GM18526 (cell line): Measurements from ENCODE around the gene PBX1.

Experiments used
- POLR2A ChIP-seq: IDR thresholded peaks from 3 replicates; pipeline ENCODE4 v1.6.1; 2011; ENCODE audit not compliant: insufficient read length; ENCODE audit errors: extremely low read depth

The PBX1 gene

DNA sequence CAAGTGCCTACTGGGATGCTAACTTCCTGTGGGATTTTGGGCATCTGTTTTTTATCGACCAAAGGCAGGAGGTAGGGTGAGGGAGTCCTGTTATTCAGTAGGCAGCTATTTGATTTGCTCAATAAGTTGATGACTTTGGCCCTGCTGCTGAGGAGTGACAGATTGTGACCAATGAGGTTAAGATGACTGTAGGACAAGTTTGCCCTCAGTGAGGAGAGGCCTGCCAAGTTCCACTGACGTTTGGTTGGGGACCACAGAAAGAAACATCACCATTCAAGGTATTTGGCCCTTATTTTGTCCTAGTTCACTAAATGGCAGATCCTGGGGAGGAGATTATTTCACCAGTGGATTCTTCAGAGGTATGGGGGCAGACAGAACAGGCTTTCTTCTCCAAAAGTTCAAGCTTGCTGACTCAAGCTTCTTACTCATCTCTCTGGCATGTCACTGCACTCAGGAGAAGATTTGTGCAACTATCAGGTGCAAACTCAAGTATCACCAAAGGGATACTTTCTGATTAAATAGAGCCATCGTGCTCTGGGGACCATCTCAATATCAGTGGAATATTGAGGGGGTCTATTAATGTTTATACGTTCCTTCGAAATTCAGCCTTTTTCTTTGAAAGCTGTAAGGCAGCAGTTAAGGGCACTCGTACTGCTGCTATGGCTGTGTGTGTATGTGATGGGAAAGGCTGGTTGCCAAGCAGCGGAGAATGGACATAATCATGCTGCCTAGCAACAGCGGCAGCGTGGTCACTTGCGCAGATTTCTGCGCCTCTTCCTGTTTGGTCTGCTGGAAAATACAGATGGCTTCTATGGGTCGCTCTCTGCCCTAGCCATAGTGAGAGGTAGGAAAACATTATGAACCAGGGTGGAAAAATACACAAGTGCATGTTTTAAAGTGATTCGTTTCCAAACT lies 78.7 kb downstream of the PBX1 start:
- no peak for TF ChIP-seq POLR2A

DNA sequence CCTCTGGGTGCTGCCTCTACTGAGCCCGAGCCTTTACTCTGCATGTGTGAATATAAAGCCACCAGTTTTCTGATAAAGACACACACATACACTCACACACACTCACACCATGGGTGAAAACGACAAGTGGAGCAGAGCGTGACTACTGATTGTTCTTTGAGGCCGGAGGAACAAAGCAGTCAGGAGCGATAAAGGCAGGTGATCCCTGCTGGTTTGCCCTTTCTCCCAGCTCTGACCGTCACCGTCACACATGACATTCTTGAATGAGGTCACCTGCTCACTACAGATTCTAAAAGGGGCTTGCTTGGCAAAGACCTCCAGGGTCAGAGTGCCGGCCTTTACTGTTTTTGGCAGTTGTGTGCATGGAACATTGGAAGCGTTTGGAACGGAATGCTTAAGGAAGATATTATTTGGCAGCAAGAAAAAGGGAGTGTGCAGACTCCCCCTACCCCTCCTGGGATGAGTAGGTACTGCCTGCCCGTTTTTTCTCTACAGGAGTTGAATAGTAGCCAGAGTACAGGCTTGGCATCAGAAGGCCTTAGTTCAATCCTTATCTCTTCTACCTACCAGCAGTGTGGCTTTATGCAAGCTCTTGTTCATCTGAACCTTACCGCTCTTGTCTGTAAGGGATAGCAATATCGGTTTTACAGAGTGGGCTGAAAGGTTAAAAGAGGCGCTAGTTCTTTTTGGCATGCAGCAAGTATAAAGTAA lies 79.7 kb downstream of the PBX1 start:
- no peak for TF ChIP-seq POLR2A

DNA sequence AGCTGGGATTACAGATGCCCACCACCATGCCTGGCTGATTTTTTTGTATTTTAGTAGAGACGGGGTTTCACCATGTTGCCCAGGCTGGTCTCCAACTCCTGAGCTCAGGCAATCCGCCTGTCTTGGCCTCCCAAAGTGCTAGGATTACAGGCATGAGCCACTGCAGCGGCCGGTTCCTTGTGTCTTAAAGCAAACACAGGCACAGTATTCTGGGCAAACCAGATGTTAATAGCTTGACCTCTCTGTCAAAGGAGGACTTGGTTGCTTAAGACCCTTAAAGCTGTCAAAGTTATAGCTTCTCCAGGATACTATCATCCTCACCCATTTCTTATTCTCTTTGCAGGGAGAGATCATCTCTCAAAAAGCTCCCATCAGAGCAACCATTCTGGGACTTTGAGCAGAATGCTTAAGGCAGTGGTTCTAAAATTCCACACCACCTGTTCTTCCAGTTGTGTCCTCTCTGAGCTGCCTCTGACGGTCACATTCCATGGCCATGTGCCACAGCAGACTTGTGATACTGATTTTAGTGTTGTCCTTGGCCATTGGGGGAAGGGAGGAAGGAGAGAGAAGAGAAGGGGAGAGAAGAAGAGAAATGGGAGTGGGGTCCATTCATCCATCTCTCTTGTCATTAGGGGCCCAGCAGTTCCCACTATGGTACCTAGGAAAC lies 81.8 kb downstream of the PBX1 start:
- no peak for TF ChIP-seq POLR2A

DNA sequence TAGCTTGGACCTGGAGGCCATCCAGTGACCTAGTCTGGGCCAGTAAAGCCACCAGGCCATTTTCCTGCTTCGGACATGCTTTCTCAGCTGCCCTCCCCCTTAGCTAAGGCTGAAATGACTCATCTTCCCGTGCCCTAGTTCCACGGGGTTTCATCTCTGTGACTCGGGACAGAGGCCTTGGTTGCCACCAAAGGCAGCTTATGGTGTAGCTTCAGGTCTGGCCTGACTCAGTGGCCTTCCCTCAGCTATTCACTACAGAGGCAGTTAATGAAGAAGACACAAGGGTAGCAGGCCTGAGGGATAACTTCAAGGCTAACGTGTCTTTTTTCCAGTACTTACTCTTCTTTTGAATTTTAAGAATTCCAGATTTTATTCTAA lies 82.4 kb downstream of the PBX1 start:
- no peak for TF ChIP-seq POLR2A

DNA sequence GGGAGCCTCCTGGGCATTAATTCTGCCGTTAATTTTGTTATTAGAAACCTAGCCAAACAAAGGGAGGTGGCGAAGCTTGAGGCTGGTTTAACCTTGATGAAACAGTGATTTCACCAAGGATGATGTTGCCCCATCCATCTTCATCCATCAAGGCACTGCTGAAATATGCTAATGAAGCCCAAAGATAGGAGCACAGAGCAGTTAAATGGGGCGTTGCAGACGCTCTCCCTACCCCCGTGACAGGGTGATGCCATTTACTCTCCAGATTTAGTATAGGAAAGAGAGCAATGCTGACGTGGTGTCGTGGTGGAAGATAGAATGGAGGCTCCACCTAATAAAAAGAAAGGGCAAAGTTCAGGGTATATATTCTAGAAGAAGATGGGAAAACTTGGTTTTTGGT lies 84.0 kb downstream of the PBX1 start:
- TF ChIP-seq POLR2A: no peak

DNA sequence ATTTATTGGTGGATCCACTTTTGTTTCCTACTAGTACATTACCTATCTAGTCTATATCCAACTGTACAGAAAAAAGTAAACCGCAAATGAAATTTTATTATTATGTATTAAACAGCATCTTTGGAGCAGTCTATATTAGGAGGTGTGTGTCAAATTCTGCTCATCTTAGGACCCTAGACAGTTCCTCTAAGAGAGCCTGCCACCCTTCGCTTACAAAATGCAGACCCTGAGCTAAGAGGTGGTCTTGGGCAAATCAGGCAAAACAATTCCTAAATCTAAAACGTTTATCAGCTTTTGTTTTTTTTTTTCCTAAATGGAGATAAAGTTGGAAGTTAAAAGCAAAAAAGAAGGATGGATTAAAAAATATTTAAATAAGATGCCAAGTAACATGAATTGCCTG lies 85.3 kb downstream of the PBX1 start:
- TF ChIP-seq POLR2A: no peak

DNA sequence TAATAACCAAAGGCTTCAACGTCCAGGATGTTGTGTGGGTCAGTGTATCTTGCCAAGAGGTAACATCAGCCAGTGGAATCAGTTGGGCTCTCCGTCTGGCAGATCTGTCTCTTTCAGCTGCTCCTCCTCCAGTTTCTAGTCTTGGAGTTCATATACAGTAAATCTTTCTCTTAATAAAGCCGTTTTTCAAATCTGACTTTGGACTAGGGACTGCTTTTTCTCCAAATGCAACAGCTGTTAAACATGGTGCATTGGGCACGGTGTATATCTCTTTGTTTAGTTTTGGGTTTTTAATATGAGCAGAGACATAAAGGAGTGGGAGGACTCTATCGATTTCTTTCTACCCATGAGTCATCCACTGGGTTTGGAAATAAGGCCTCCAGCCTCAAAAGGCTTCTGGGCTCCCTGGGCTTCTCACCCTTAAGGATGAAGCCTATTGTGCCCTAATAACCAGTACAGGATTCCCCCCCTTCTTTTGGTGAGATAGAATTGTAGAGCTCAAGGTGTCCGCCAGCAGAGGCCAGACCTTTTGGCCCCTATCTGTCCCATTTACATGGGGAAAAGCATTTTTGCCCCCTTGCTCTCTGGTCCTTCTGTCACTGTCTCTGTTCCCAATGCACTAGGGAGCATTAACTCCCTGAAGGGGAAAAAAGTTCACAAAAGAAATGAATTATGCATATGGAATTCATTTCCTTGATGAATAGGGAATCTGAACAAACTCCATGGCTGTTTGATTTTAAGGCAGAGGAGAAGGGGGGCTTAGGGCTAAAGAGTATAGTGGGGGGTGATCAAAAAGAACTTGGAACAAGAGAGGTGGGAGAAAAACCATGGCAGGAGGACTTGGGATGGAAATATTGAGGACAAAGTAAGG lies 86.0 kb downstream of the PBX1 start:
- no peak for TF ChIP-seq POLR2A

DNA sequence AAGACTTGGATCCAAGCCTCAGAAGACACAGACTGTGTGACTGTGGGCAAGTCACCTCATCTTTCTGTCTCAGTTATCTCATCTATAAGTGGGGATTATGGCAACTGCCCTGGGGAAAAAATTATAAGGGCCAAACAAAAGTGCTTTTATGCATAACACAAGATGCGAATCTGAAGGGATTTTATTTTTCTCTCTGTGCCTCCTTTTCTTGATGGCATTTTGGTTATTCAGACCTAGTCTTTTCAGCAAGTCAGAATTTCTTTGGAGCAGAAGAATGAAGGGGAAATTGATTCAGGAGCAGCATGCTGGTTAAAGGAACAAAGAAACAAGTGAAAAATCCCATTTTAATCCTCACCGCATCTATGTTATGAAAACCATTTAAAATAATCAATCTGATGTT lies 86.9 kb downstream of the PBX1 start:
- no peak for TF ChIP-seq POLR2A

DNA sequence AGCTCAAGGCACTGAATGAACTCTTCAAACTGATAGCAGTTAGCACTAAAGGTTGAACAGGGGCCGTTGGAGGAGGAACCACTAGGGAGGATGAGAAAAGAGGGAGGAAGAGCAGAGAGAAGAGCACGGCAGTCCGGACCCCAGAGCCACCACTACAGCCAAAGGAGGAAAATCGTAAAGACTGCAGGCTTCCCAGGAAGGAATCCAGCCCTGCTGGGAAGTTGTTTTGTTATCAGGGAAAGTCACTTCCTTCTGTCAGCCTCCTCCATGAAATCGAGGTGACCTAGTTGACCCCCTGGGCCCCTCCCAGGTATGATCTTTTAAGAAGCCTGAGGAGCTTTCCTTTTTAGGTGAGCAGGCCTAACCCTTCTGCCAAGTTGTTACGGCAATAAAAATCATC lies 88.2 kb downstream of the PBX1 start:
- TF ChIP-seq POLR2A: no peak

DNA sequence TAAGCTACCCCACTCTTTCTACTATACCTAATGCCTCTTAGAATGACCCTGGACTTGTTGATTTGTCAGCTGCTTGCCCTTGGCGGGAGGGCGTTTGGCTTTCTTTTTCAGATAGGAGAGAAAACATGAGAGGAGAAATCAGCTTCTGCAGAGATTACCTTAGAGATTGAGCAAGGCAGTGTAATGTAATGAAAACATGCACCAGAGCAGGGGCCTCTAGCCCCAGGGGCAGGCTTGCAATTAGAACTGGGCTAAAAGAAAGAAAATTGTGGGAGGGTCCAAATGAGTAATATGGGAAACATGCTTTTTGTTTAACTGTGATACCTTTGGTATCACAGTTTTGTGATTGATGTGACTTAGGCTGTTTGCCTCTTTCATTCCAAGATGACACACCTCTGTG lies 89.7 kb downstream of the PBX1 start:
- no peak for TF ChIP-seq POLR2A

DNA sequence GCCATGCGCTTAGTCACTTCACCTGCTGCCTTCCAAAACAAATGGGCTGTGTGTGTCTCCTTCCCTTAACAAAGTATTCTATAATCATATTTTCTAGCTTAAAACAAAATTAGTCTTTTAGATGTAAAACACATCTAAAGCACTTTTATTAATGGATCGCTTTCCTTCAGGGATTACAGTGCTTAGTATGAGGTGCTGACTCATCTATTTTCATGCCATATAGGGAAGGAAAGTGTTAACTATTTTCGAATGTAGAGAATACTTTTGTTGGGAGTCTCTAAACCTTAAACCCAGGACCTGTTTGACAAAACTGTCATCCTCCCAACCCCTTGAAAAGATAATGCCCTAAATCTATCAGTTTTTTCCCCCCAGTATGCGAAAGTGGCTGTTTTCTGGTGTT lies 90.2 kb downstream of the PBX1 start:
- no peak for TF ChIP-seq POLR2A

DNA sequence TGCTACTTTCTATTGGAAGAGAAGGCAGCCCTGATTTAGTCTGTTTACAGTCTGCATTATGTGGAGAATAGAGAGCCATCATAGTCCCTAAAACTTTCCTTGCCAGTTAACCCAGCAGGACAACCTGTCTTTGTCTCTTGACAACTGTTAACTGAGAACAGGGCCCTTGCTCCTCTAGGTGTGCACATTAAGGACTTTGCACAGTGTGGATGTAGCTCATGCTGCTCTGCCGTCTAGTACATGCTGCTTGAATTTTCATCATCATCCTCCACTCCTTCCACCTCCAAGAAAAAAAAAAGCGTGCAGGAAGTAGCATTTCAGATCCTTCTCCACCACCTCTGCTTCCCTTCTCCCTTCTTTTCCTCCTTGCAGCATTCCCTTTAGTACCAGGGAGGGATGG lies 91.5 kb downstream of the PBX1 start:
- no peak for TF ChIP-seq POLR2A

DNA sequence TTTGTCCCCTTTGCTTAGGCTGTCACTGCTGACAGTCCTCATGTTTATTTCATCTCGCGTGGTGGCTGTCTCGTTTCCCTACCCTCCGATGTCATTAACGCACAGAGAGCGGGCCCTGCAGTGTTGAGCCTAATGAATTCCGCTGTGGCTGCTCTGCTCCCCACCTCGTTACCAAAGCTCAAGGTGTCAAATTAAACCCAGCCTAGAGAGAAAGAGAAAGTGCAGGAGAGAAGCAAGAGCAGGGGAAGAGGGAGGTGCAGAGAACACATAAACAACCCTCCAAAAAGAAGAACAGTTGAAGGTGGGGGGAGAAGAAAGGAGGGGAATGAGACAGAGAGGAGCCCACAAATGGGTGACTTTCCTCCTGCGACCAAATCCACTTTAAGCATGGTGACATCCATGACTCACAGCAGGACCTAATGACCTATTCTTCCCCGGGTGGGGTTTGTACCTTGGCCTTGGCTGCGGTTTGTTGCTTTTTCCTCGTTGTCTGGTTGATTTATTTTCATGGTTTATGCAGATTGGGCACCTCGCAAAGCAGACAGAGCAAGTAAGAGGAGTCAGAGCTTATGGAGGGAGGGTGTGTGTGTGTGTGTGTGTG lies 92.5 kb downstream of the PBX1 start:
- TF ChIP-seq POLR2A: no peak

DNA sequence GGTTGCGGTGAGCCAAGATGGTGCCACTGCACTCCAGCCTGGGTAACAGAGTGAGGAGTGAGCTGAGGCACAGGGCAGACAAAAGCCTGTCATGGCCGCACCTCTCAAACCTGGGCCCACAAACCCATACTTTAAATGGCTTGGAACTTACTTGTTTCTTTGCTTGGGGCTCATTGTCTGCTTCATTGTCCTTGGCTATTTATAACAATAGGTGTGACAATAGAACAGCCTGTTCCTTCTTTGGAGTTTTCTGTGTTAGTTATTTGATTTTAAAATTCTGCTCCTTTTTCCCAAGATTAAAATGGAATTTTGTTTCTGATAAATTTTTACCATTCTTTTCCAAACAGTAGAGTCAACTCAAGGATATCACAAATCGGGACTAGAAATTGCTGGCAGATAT lies 94.7 kb downstream of the PBX1 start:
- no peak for TF ChIP-seq POLR2A

DNA sequence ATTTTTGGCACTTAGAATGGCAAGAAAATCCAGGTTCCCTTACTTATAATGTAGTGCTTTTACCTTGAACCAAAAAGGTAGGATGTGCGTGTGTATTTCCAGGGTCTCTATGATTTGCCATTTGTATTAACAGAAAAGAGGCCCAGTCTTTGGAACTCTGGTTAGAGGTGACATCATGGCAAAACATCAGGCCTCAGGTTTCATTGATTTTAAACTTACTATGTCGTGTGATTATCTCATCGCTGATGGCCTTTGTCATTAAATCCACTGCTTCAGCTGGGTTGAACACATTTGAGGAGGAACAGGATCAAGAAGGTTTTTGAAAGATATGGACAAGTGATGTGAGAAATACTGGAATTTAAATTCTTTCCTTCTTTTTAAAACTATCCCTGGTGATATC lies 95.2 kb downstream of the PBX1 start:
- no peak for TF ChIP-seq POLR2A

DNA sequence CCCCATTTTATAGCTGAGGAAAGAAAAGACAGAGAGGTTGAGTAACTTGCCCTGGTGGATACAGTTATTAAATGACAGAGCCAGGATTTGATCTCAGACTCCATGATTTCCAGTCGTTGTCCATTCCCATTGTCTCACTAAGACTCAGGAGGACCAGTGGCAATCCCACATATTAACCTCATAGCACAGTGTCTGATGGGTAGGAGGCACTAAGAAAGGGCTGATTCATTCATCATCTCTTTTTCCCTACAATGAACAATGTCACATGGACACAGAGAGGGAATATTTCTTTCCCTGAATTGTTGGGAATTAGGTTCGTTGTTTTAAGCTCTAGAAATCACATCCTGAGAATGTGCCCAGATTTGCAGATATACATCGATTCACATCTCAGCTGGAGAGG lies 99.9 kb downstream of the PBX1 start:
- no peak for TF ChIP-seq POLR2A
